Neural crest cell (in vitro differentiated cells): ENCODE data around the gene OR4E2. TPM values are rescaled to one million over a fixed set of nuclear protein-coding genes. Genes with fewer than 3 reads are reported as not detected.

Source experiments
- DNase-seq: peaks from one replicate; pipeline ENCODE4 v3.0.0; 2021; ENCODE audit warnings: low read depth, mixed read lengths, low spot score
- H3K27ac Mint-ChIP-seq: one replicate; pipeline ENCODE4 v1.8.0; 2021; ENCODE audit warnings: mild to moderate bottlenecking, mixed read lengths; ENCODE audit not compliant: unreplicated experiment
- H3K27me3 Mint-ChIP-seq: 2 replicates; pipeline ENCODE4 v1.8.0; 2021; ENCODE audit warnings: low read depth, mild to moderate bottlenecking, mixed read lengths
- H3K36me3 Mint-ChIP-seq: 2 replicates; pipeline ENCODE4 v1.8.0; 2021; ENCODE audit warnings: low read depth, mild to moderate bottlenecking, mixed read lengths
- H3K4me1 Mint-ChIP-seq: 2 replicates; pipeline ENCODE4 v1.8.0; 2021; ENCODE audit warnings: mixed read lengths
- H3K4me3 Mint-ChIP-seq: one replicate; pipeline ENCODE4 v1.8.0; 2021; ENCODE audit warnings: mild to moderate bottlenecking, mixed read lengths
- H3K9me3 Mint-ChIP-seq: 2 replicates; pipeline ENCODE4 v1.8.0; 2021; ENCODE audit warnings: mixed read lengths
- total RNA-seq: library from RNA; stranded (reverse); gene quantifications from 2 replicates; pipeline ENCODE4 v1.2.1, GENCODE V29; 2021
- TF ChIP-seq, protein P1 (sequence below): fragments of 200-600 bp; sonication (generic); conservative IDR thresholded peaks from 2 replicates; pipeline ENCODE4 v1.5.0; 2021; ENCODE audit warnings: antibody characterized with exemption, mild to moderate bottlenecking

OR4E2 gene
- total RNA-seq, 1 donor from 2014 or later, result not detected

DNA sequence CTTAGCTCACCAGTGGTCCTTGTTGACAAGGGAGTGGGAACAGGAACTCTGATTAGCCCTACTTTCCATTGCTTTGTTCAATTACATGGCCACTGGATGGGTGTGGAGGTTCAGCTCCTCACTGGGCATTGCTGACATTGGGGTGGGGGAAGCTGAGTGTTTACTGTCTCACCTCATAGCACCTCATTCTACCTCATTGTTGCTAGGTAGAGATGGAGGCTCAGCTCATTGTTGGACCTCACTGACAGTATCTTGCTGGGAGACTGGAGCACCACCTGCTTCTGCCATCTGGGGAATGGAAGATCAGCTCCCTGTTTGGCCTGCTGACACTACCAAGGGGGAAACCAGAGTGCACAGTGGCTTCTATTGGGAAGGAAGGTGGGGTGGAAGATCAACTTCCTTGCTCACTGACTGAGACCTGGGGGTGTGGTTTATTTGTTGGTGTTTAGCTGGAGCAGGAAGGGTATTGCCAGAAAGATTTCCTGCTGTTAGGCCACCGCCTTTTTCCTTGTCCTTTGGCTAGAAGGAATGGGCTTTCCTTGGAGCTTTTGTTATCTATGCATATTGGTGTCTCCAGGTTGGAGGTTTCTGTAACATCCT, 1.3 kb upstream of the OR4E2 start:
- no peak for DNase-seq
- H3K27me3 Mint-ChIP-seq, result peaks cover 42% of the 10 kb centered on the region
- H3K4me3 Mint-ChIP-seq, result no peak overlapping the region
- no peak overlapping the region for H3K27ac Mint-ChIP-seq
- TF ChIP-seq, protein P1, sequence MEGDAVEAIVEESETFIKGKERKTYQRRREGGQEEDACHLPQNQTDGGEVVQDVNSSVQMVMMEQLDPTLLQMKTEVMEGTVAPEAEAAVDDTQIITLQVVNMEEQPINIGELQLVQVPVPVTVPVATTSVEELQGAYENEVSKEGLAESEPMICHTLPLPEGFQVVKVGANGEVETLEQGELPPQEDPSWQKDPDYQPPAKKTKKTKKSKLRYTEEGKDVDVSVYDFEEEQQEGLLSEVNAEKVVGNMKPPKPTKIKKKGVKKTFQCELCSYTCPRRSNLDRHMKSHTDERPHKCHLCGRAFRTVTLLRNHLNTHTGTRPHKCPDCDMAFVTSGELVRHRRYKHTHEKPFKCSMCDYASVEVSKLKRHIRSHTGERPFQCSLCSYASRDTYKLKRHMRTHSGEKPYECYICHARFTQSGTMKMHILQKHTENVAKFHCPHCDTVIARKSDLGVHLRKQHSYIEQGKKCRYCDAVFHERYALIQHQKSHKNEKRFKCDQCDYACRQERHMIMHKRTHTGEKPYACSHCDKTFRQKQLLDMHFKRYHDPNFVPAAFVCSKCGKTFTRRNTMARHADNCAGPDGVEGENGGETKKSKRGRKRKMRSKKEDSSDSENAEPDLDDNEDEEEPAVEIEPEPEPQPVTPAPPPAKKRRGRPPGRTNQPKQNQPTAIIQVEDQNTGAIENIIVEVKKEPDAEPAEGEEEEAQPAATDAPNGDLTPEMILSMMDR, result no peak
- no peaks in the 10 kb centered on the region for H3K4me1 Mint-ChIP-seq
- no peaks in the 10 kb centered on the region for H3K36me3 Mint-ChIP-seq
- H3K9me3 Mint-ChIP-seq, result peaks cover 2% of the 10 kb centered on the region

DNA sequence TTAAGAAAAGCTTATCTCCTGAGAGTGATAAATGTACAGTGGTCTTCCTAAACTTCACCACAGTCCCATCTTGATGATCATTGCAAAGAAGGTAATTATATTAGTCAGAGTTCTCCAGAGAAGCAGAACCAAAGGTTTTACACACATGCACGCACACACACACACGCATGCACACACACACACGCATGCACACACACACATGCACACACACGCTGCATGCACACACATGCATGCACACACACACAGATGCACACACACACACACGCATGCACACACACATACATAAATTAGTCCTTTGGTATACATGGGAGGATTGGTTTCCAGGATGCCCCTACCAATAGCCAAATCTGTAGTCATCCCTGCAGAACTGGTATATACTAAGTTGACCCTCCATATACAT, 580 bp downstream of the OR4E2 start:
- no peak for DNase-seq
- Mint-ChIP-seq H3K27me3 (peaks cover 47% of the 10 kb centered on the region), H3K36me3 (no peaks in the 10 kb centered on the region), H3K27ac (no peak overlapping the region), H3K9me3 (peaks cover 2% of the 10 kb centered on the region), H3K4me1 (no peaks in the 10 kb centered on the region), H3K4me3 (no peak overlapping the region)
- TF ChIP-seq, protein P1, result no peak

DNA sequence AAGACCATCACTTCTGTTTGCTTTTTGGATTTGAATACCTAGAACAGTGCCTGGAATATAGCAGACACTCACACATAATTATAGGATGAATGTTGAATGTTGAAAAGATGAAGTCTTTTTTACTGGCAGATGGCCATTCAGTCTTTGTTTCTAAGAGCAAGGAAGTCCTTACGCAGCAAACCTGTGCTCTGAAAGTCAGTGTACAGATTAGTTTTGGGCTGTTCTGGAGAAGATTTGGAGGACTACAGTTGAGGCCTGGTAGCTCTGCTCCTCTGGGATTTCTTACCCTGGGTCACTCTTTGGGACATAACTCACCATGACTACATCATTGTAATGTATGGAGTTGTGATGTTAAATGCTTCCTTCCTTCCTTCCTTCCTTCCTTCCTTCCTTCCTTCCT, 3.3 kb downstream of the OR4E2 start:
- DNase-seq, result no peak
- TF ChIP-seq, protein P1, result no peak
- peaks cover 44% of the 10 kb centered on the region for H3K27me3 Mint-ChIP-seq
- H3K36me3 Mint-ChIP-seq, result no peaks in the 10 kb centered on the region
- no peaks in the 10 kb centered on the region for H3K9me3 Mint-ChIP-seq
- H3K27ac Mint-ChIP-seq, result no peak overlapping the region
- H3K4me1 Mint-ChIP-seq, result no peaks in the 10 kb centered on the region
- H3K4me3 Mint-ChIP-seq, result no peak overlapping the region

DNA sequence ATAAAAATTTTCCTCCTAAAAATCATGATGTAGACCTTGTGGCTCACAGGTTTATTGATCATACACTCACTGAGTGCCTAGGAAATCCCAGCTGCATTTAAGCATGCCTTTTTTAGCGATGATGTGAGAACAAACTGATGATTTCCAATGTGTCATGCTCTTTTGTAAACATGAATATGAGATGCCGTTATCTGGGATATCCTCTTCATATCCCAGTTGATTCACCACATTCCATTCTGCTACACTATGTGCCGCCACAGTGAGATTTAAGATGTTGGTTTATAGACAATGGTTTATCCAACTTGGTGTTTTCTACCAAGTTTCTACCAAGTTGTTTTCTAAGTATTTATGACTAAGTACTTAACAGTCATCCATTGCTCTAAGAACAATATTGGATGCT, 14.7 kb downstream of the OR4E2 start:
- Mint-ChIP-seq H3K27ac (no peak overlapping the region), H3K4me1 (no peaks in the 10 kb centered on the region), H3K27me3 (peaks cover 63% of the 10 kb centered on the region), H3K4me3 (no peak overlapping the region), H3K9me3 (peaks cover 4% of the 10 kb centered on the region), H3K36me3 (no peaks in the 10 kb centered on the region)
- no peak for DNase-seq
- TF ChIP-seq, protein P1, result no peak

DNA sequence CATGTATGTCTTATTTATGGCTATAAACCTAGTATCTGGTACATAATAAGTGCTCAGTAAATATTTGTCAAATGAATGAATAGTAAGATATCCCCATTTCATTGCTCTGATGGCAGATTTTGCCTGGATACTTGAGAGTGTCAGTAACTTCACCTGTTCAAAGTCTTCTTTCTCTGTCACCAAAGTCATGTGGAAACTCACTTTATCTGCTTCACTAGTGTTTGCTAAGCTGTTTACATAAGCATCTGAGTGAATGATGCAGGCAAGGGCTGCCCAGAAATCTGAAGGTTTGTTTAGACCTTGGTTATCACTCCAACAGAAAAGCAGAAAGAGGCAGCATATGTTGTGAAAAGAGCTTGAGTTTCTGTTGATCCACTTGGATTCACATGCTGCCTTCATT, 15.6 kb downstream of the OR4E2 start:
- Mint-ChIP-seq H3K27ac (no peak overlapping the region), H3K36me3 (no peaks in the 10 kb centered on the region)

More for the DNA sequence above, 15.6 kb downstream of the OR4E2 start:
- H3K9me3 Mint-ChIP-seq, result peaks cover 1% of the 10 kb centered on the region
- no peak for DNase-seq
- H3K27me3 Mint-ChIP-seq, result peaks cover 61% of the 10 kb centered on the region
- TF ChIP-seq, protein P1, result no peak
- H3K4me1 Mint-ChIP-seq, result no peaks in the 10 kb centered on the region
- H3K4me3 Mint-ChIP-seq, result no peak overlapping the region
